RWPE2 (cell line): Measurements from ENCODE around the gene MAD2L2.

Experiments used
- ATAC-seq: fragments of 200-7000 bp; cut with Tn5 transposase; 3 replicates; pipeline ENCODE4 v1.9.1; 2021; ENCODE audit warnings: low read depth
- DNase-seq: peaks from one replicate; pipeline ENCODE4 v3.0.0-alpha.2; 2020; ENCODE audit warnings: low spot score
- H3K27ac ChIP-seq: fragments of 450-650 bp; 2 replicates; pipeline ENCODE4 v1.5.1; 2017; ENCODE audit warnings: mild to moderate bottlenecking; ENCODE audit not compliant: poor library complexity, severe bottlenecking
- H3K27me3 ChIP-seq: fragments of 250-450 bp; sonication (Bioruptor Pico); 2 replicates; pipeline ENCODE4 v1.5.1; 2021; ENCODE audit warnings: mild to moderate bottlenecking, moderate library complexity; ENCODE audit not compliant: insufficient read depth, poor library complexity, severe bottlenecking
- H3K36me3 ChIP-seq: fragments of 250-450 bp; sonication (Bioruptor Pico); 2 replicates; pipeline ENCODE4 v1.5.1; 2020; ENCODE audit warnings: low read depth, mild to moderate bottlenecking, moderate library complexity
- H3K4me1 ChIP-seq: fragments of 250-450 bp; sonication (Bioruptor Pico); 2 replicates; pipeline ENCODE4 v1.5.1; 2021; ENCODE audit warnings: mild to moderate bottlenecking, moderate library complexity; ENCODE audit not compliant: insufficient read depth, poor library complexity, severe bottlenecking
- H3K4me3 ChIP-seq: fragments of 250-450 bp; sonication (Bioruptor Pico); 2 replicates; pipeline ENCODE4 v1.5.1; 2021; ENCODE audit warnings: mild to moderate bottlenecking, moderate library complexity; ENCODE audit not compliant: severe bottlenecking
- H3K9me3 ChIP-seq: fragments of 250-450 bp; sonication (Bioruptor Pico); 2 replicates; pipeline ENCODE4 v1.5.1; 2021; ENCODE audit warnings: mild to moderate bottlenecking, moderate library complexity; ENCODE audit not compliant: severe bottlenecking
- CTCF ChIP-seq: fragments of 450-650 bp; IDR thresholded peaks from one replicate; pipeline ENCODE4 v1.5.1; 2017; ENCODE audit warnings: mild to moderate bottlenecking, moderate library complexity; ENCODE audit not compliant: poor library complexity, severe bottlenecking

The MAD2L2 gene

GRCh38 chr1:11697188-11697892 lies 16.4 kb upstream of the MAD2L2 start:
- Histone ChIP-seq H3K27ac (no peak overlapping the region), H3K36me3 (no peaks in the 10 kb centered on the region), H3K27me3 (peaks cover 3% of the 10 kb centered on the region), H3K4me1 (peaks cover 6% of the 10 kb centered on the region), H3K9me3 (no peaks in the 10 kb centered on the region), H3K4me3 (no peak overlapping the region)
- DNase-seq (no peak), ATAC-seq (no peak)
- no peak for TF ChIP-seq CTCF

GRCh38 chr1:11695861-11696260 lies 14.9 kb upstream of the MAD2L2 start:
- ATAC-seq: no peak
- Histone ChIP-seq H3K27ac (no peak overlapping the region), H3K9me3 (no peaks in the 10 kb centered on the region), H3K36me3 (no peaks in the 10 kb centered on the region), H3K27me3 (peaks cover 13% of the 10 kb centered on the region), H3K4me1 (peaks cover 6% of the 10 kb centered on the region), H3K4me3 (no peak overlapping the region)
- TF ChIP-seq CTCF: no peak
- no peak for DNase-seq

GRCh38 chr1:11693917-11694316 lies 13.0 kb upstream of the MAD2L2 start:
- Histone ChIP-seq H3K4me1 (peaks cover 6% of the 10 kb centered on the region), H3K36me3 (no peaks in the 10 kb centered on the region), H3K27ac (no peak overlapping the region), H3K4me3 (no peak overlapping the region), H3K9me3 (no peaks in the 10 kb centered on the region), H3K27me3 (peaks cover 29% of the 10 kb centered on the region)
- no peak for DNase-seq
- TF ChIP-seq CTCF: no peak
- ATAC-seq: no peak

- Histone ChIP-seq H3K4me3 (no peak overlapping the region), H3K27me3 (peaks cover 29% of the 10 kb centered on the region), H3K9me3 (no peaks in the 10 kb centered on the region), H3K36me3 (no peaks in the 10 kb centered on the region), H3K4me1 (peaks cover 6% of the 10 kb centered on the region), H3K27ac (no peak overlapping the region)
- no peak for DNase-seq
- no peak for TF ChIP-seq CTCF
- peak; percentile 83 for ATAC-seq
Measured at GRCh38 chr1:11693024-11693590, 12.2 kb upstream of the MAD2L2 start.
